ENCODE results near the gene B3GALT6. TPM values are rescaled to one million over a fixed set of nuclear protein-coding genes. Genes with fewer than 3 reads are reported as not detected.

The B3GALT6 gene
- total RNA-seq, result 10 to 100 TPM; 18.4 to 35.6 TPM

DNA sequence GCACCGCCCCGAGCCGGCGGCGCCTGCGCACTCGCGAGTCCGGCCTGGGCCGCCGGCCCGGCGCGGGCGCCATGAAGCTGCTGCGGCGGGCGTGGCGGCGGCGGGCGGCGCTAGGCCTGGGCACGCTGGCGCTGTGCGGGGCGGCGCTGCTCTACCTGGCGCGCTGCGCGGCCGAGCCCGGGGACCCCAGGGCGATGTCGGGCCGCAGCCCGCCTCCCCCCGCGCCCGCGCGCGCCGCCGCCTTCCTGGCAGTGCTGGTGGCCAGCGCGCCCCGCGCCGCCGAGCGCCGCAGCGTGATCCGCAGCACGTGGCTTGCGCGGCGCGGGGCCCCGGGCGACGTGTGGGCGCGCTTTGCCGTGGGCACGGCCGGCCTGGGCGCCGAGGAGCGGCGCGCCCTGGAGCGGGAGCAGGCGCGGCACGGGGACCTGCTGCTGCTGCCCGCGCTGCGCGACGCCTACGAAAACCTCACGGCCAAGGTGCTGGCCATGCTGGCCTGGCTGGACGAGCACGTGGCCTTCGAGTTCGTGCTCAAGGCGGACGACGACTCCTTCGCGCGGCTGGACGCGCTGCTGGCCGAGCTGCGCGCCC, at the start of gene B3GALT6:
TSS of gene B3GALT6 (plus strand) at position 30 of the 588 bp plus-strand sequence. CDS start at position 72, 42 bp downstream.
- no peak for DNase-seq
- 11% methylated on average over 50 of the region's 100 CpGs; no CpG with 5 or more reads in 1 of the 2 donors for WGBS, 2 donors
- peak within 1 kb of the TSS; percentile 63 to 96 (median 82) for H3K27ac ChIP-seq
- H3K9me3 ChIP-seq, result no peaks in the 10 kb centered on the region
- TF ChIP-seq, protein P1, sequence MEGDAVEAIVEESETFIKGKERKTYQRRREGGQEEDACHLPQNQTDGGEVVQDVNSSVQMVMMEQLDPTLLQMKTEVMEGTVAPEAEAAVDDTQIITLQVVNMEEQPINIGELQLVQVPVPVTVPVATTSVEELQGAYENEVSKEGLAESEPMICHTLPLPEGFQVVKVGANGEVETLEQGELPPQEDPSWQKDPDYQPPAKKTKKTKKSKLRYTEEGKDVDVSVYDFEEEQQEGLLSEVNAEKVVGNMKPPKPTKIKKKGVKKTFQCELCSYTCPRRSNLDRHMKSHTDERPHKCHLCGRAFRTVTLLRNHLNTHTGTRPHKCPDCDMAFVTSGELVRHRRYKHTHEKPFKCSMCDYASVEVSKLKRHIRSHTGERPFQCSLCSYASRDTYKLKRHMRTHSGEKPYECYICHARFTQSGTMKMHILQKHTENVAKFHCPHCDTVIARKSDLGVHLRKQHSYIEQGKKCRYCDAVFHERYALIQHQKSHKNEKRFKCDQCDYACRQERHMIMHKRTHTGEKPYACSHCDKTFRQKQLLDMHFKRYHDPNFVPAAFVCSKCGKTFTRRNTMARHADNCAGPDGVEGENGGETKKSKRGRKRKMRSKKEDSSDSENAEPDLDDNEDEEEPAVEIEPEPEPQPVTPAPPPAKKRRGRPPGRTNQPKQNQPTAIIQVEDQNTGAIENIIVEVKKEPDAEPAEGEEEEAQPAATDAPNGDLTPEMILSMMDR (IDR thresholded peaks at IDR 0.05), result no peak
- no peak for TF ChIP-seq POLR2A (IDR thresholded peaks at IDR 0.05)
- intact Hi-C loops (cut with DNase I), result no loop called here
- peak within 1 kb of the TSS; percentile 67 to 97 for H3K4me3 ChIP-seq
- H3K27me3 ChIP-seq, result peaks cover 0 to 5% of the 10 kb centered on the region in 2 donors
- H3K4me1 ChIP-seq, result peaks cover 34% of the 10 kb centered on the region
- H3K36me3 ChIP-seq (replicated peaks in 1 of 2; ENCODE audit: insufficient read depth in 1 of 2, low read depth in 2 of 2), result peaks cover 6% of the 10 kb centered on the region in 2 donors
- ATAC-seq, result no peak

GRCh38 chr1:1182491-1183220, 49.4 kb upstream of the B3GALT6 start:
- ATAC-seq (no peak), DNase-seq (peak in 2 of 4 donors; percentile 4 to 11)
- no peak overlapping the region for H3K4me3 ChIP-seq
- WGBS, 2 donors, result 78 to 87% methylated on average over 16 to 35 of the region's 39 CpGs
- H3K36me3 ChIP-seq (replicated peaks in 1 of 2; ENCODE audit: insufficient read depth in 1 of 2, low read depth in 2 of 2), result no peaks in the 10 kb centered on the region
- no peaks in the 10 kb centered on the region for H3K9me3 ChIP-seq
- intact Hi-C loops (cut with DNase I), result no loop called here
- no peaks in the 10 kb centered on the region for H3K27me3 ChIP-seq
- TF ChIP-seq, protein P1 (IDR thresholded peaks at IDR 0.05), result no peak
- TF ChIP-seq POLR2A (IDR thresholded peaks at IDR 0.05), result no peak
- no peak overlapping the region for H3K27ac ChIP-seq
- no peaks in the 10 kb centered on the region for H3K4me1 ChIP-seq

- Histone ChIP-seq H3K27ac (no peak overlapping the region), H3K27me3 (no peaks in the 10 kb centered on the region), H3K4me1 (no peaks in the 10 kb centered on the region), H3K4me3 (no peak overlapping the region), H3K9me3 (no peaks in the 10 kb centered on the region), H3K36me3 (replicated peaks in 1 of 2; ENCODE audit: insufficient read depth in 1 of 2, low read depth in 2 of 2) (no peaks in the 10 kb centered on the region)
- intact Hi-C loops (cut with DNase I), result no loop called here
- no peak for ATAC-seq
- peak in 1 of 4 donors; percentile 5 for DNase-seq
- no peak for TF ChIP-seq POLR2A (IDR thresholded peaks at IDR 0.05)
- TF ChIP-seq, protein P1 (IDR thresholded peaks at IDR 0.05), result no peak
- 87 to 91% methylated on average over 19 to 21 of the region's 21 CpGs for WGBS, 2 donors
Measured at GRCh38 chr1:1183221-1183747, 48.8 kb upstream of the B3GALT6 start.

GRCh38 chr1:1183833-1184775, 47.9 kb upstream of the B3GALT6 start:
- no peak overlapping the region for H3K27ac ChIP-seq

More at GRCh38 chr1:1183833-1184775, 47.9 kb upstream of the B3GALT6 start:
- Histone ChIP-seq H3K36me3 (replicated peaks in 1 of 2; ENCODE audit: insufficient read depth in 1 of 2, low read depth in 2 of 2) (no peaks in the 10 kb centered on the region), H3K4me3 (no peak overlapping the region), H3K27me3 (no peaks in the 10 kb centered on the region), H3K9me3 (no peaks in the 10 kb centered on the region), H3K4me1 (no peaks in the 10 kb centered on the region)
- no peak for ATAC-seq
- intact Hi-C loops (cut with DNase I), result no loop called here
- no peak for DNase-seq
- WGBS, 2 donors, result 88 to 91% methylated on average over 22 to 30 of the region's 33 CpGs
- TF ChIP-seq, protein P1 (IDR thresholded peaks at IDR 0.05), result no peak
- no peak for TF ChIP-seq POLR2A (IDR thresholded peaks at IDR 0.05)

All from body of pancreas (tissue), 4 donors.